ENCODE measurements around the gene ANKFN1.

DNA sequence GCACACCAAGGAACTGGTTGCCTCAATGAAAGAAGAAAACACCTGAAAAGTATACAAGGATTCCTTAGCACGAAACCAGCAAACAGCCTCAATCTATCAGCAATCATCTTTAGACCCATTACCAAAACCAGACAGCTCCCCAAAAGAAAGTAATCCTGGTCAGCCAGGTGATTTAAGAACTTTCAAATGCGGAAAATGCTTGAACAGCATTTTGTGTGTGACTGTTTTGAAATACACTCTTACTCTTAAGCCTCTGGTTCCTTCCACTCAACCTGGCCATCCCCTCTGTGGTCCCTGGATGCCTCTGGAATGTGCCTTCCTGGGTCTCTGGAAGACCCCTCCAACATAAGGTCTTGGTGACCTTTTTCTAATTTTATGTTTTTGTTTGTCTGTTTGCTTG lies 369.8 kb downstream of the ANKFN1 start:
- TF ChIP-seq POLR2A (IDR thresholded peaks at IDR 0.05), result no peak
- TF ChIP-seq CTCF (IDR thresholded peaks at IDR 0.05), result no peak

Data from body of pancreas (tissue), 4 donors.